Urothelium cell line (cell line): Measurements from ENCODE around the gene CSMD2.

Source experiments
- DNase-seq: peaks from one replicate; pipeline ENCODE4 v3.0.0; 2011; ENCODE audit warnings: low spot score, mixed read lengths
- FAIRE-seq: peaks from 2 replicates; lab custom pipeline; 2011; peaks lifted over from hg19 to GRCh38; lab: Jason Lieb, UNC

The CSMD2 gene

DNA sequence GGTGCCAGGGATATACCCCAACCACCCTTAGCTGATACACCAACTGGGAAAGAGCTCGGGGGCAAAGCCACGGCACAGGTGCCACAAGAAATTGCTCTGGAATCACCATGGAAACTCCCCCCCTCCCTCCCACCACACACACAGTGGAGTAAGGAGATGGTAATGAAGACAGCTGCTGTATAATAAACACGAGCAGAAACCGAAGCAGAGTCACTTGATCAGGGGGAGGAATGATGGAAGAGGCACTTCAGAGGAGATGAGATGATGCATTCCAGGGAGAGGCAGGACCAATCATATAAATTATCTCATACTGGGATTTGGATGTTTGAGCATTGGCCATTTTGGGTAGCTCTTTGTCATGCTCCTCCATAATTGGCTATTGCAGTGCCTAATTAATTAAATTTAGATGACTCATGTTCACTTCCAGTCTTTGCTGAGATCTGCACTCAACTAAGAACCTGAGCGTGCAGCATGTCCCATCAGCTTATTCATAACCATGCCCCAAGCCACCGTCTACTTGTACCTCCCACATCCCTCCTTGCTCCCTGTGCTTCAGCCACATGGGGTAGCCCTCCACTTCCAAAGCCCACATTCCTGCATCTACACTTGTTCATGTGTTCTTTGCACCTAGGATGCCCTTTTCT is 503.1 kb downstream of the CSMD2 start:
- FAIRE-seq (no peak), DNase-seq (no peak)

DNA sequence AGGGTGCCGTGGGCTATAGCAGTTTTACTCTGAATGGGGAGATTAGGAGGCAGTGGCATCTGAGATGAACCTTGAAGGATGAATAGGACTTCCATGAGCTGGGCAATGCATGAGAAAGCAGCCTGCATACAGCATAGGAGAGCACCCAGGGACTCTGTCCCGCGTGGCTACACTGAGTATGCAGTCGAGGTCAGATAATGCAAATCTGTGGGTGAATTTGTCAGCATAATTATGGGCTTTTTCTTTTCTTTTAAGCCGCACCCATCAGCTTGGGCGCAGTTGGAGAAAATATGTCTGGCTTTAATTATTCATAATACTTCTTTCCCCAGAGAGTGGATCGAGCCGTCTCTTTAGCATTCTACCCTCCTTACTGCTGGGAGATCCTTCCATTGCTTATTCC is 504.1 kb downstream of the CSMD2 start:
- no peak for DNase-seq
- FAIRE-seq = no peak

DNA sequence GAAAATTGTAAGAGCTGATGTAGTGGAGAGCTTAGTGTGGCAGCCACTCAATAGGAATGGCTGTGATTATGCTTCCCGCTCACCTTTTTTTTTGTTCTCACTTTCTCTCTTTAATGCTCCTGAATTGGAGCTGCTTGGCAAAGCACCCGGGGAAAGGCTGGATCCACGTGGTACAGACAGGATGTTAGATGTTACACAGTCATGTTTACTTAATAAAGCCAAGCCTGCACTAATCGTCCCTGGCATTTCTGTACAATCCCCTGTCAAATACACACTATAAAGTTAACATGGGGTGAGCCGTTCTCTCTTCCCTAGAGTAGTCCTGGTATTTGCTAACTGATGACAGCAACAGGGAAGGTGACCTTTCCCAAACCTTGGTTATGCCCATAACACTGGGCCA is 504.8 kb downstream of the CSMD2 start:
- DNase-seq (no peak), FAIRE-seq (no peak)

DNA sequence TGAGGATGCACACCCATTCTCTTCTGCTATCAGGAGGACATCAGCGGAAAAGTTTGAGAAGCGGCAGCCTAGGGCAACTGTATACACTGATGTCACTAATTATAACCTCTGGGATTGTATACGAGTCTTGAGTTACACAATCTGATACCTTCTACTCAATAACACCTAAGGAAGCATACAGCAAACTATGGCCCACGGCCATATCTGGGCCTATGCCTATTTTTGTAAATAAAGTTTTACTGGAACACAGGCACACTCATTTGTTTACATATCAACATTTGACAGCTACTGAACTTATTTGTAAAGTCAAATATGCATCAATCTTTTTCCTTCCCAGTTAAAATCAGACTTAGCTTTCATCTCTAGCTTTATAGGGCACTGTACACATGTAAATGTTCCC is 505.4 kb downstream of the CSMD2 start:
- FAIRE-seq = no peak

DNA sequence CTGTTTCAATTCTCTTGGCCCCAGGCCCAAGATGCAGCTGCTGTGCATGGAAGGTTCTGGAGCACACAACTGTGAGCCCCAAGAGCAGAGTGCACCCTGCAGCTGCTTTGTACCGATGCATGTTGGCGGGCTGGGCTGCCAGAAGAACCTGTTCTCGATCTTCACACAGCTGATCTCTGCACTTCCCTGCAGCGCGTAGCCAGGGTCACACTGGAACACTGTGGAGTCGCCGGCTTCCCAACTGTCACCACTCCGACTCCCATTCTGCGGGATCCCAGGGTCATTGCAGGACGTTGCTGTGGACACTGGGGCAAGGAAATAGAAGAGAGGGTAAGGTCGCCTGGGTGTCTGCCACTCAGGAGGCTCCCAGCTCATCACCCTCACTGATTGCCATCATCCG is 507.2 kb downstream of the CSMD2 start:
- DNase-seq (no peak), FAIRE-seq (no peak)

More for the DNA sequence above, 505.4 kb downstream of the CSMD2 start:
- DNase-seq = no peak

DNA sequence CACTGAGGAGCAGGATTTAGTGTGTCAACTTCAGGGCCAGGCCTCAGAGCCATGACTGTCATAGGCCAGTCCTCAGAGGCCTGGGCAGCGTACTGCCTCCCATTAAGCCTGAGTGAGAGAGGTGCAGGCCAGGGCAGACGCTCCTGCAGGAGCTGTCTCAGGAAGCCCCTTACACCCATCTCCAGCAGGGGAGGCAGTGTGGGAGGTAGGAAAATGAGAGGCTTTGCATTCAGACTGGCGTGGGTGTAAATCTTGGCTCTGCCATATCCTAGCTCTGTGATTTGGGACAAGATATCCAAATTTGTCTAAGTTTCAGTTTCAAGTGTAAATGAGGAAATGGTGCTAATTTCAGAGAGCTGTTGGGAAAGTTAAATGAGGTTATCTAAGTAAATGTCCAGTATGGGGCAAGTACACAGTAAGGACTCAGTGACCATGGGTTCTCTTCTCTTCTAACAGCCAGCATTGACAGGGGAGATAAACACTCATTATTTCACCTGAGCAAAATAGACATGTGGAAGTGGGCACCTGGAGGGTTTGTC is 508.5 kb downstream of the CSMD2 start:
- FAIRE-seq (no peak), DNase-seq (no peak)

DNA sequence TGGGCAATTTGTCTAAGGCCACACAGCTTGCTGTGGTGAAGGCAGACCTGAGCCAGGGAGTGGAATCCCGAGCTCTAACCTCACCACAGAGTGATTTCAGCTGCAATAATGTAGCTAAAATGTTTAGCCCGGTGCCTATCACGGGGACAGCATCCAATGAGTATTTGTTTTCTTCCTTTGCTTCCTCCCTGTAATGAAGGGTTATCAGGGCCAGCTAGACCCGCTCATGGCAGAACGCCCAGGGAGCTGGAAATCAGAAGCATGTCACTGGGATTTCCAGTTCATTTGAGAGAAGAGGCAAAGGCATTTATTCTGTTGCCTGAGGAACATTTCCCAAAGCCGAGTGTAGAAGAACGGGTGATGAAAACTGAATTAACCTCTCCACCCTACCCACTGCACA is 509.5 kb downstream of the CSMD2 start:
- DNase-seq (no peak), FAIRE-seq (no peak)

DNA sequence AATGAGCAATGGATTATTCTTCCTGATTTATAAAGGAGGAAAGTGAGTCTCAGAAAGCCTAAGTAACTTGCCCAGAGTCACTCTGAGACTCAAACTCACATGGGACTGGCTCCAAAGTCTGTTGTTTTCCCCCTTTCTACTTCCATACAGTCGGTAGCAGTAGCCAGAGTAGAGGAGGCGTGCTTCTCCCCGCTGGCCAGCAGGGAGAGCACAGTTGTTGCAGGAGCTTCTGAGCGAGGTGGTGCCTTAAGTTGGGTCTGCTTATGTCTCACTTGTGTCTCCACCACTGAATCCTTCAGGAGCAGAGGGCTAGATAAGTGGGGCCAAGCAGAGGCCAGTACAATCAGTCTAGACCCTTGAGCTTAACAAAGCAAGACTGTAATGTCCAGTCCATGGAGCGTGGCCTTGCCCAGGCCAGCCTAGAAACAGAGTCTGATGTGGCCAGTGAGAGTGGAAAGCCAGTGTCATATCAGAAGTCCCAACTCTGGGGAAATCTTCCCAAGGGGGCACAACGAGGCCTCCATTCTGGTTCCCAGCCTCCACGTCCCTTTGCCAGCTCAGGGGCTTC is 510.7 kb downstream of the CSMD2 start:
- peak; percentile 29 for DNase-seq
- FAIRE-seq = no peak

DNA sequence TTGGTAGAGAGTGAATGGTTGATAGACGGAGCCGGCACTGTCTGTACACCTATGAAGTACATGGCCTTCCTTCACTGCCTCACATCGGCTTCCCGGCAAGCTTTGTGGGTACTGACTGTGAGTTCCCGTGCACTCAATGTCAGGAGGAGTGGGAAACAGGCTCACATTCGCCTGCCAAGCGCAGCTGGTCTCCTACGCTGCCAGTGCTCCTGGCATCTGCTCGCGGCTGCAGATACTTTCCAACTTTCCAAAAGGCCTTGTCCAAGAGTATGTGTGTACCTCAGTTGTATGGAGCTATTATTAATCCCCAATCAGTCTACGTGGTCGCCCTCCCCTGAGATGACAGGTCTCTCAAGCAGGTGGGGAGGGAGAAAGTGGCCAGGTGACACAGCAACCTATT is 511.8 kb downstream of the CSMD2 start:
- FAIRE-seq = no peak

DNA sequence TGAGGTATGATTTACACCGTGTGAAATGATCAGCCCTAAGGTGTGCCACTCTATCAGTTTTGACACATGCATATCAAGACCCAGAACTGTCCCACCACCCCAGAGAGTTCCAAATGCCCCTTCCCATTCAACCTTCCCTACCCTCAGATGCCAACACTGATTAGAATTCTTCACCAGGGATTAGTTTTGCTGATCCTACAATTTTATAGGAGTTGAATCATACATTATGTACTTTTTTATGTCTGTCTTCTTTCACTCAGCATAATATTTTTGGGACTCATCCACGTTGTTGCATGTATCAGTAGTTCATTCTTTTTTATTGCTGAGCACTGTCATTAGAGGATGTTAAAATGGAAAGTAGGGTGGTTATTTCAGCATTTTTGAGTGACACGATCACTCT is 514.3 kb downstream of the CSMD2 start:
- FAIRE-seq (no peak), DNase-seq (no peak)

More for the DNA sequence above, 511.8 kb downstream of the CSMD2 start:
- DNase-seq = no peak

DNA sequence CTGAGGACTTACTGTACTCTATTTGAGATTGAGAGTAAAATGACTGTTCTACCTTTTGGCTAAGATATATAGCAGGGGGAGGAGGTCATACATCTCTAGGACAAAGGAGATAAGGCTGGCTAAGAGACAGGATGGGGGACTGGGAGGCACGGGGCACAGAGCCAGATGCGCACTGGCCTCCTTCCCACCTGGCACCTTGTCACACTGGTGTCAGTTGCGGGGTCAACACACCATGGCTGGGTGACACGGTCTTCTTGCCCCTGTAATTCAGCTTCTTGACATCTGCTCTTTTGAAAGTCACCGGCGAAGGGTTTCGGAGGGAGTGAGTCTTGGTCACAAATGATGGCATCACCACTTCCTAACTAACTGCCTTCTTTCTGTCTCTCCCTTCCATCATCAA is 515.3 kb downstream of the CSMD2 start:
- DNase-seq (no peak), FAIRE-seq (no peak)

DNA sequence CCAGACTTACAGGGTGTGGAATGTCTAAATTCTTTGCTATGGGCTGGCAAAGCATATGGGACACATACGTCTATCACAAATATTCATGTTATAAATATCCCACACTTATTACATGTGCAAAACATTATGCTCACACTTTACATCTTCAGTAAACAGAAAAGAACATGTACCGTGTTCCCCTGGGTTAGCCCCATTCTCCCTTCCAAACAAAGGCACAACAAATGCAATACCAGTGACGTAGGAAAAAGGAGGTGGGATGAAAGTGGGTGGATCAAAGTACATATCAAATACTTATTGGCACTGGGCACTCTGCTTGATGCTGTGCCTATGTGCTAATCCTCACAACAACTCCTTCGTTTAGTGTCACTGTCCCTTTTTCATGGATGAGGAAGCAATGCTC is 521.8 kb downstream of the CSMD2 start:
- FAIRE-seq (no peak), DNase-seq (no peak)

DNA sequence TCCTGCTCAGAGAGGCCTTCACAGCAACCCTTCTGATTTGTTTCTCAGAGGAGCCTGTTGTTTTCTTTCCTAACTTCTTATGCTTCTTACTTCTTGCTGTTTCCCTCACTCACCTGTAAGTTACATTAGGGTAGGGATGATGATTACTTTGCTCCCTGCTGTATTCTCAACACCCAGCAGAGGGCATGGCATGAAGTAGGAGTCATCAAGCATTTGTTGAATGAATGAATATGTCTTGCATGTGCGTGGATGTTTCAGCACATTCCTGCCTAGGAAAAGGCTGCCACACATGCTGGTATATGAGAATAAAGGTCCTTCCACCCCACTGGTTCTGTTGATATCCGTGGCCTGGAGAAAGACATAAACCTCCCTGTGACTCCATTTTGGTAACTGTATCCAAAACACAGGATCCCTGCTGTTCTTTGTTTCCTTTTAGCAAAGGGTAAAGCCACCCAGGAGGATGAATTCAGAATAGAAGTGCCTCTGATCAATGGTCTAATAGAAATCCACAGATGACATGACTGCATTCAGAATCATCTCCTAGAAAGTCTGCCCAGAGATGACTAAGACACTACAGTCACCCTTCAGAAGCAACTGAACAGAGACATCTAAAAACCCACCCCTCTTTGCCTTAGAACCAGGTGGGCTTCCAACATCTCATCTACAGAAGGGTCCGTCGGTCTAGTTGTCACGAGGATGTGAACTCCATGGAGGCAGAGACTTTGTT is 523.8 kb downstream of the CSMD2 start:
- FAIRE-seq (peak; percentile 70), DNase-seq (peak; percentile 35)

DNA sequence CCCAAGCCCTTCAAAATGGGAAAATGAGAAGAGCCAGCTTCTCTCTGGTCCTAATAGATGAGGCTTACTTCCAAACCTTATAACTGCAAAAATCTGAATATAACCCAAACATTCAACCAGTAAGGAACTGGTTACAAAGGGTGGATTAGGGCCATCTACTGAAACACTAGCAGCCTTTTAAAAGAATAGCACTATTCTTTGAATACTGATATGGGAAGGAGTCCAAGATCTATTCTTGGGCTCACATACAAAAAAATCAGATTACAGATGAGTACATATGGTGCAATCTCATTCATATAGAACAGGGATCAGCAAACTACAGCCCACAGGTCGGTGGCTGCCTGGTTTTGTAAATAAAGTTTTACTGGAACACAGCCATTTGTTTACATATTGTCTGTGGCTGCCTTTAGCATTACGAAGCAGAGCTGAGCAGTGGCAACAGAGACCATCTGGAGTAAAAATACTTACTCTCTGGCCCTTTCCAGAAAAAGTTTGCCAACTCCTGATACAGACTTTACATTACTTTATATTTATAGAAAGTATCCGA is 524.8 kb downstream of the CSMD2 start:
- no peak for FAIRE-seq
- DNase-seq = no peak

DNA sequence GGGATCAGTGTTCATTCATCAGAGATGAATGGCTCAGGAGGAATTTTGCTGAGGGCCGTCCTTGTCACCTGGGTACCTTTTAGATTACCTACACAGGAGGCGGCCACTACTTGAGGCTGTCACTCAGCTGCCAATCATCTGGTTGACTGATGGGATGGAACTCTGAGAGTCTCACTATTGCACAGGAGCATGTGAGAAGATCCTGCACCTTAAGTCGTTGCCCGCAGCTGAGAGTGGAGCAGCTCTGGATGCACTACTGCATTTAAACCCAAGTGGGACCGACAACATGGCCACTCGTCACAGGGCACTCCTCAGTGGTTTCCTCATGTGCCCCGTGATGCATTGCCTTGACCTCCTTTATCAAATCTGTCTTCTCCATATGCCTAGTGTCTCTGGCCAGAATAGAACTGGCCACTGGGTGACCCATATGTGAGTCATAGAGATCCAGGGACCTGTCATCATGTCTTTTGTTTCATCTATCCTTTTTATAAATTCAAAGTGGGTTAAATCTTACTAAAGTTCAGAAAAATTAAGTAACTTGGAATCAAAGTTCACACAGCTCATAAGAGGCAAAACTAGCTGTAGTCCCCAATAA is 527.1 kb downstream of the CSMD2 start:
- no peak for FAIRE-seq

DNA sequence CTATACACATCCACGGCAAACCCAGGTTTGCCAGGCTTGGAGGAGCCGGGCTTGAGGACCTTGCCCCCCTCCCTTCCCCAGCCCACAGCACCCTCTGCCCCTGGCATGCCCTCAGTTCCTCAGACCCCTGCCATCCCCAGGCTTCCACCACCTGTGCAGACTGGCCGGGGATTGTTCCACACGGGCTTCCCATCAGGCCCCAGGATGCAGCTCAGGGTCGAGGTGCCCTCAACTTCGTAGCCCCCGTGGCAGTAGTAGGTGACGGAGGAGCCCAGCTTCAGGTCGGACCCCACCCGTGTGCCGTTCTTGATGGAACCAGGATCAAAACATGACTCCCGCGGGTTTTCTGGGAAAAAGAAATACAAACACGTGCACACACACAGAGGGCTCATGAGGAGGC is 528.8 kb downstream of the CSMD2 start:
- FAIRE-seq (no peak), DNase-seq (no peak)

More for the DNA sequence above, 527.1 kb downstream of the CSMD2 start:
- DNase-seq = no peak

DNA sequence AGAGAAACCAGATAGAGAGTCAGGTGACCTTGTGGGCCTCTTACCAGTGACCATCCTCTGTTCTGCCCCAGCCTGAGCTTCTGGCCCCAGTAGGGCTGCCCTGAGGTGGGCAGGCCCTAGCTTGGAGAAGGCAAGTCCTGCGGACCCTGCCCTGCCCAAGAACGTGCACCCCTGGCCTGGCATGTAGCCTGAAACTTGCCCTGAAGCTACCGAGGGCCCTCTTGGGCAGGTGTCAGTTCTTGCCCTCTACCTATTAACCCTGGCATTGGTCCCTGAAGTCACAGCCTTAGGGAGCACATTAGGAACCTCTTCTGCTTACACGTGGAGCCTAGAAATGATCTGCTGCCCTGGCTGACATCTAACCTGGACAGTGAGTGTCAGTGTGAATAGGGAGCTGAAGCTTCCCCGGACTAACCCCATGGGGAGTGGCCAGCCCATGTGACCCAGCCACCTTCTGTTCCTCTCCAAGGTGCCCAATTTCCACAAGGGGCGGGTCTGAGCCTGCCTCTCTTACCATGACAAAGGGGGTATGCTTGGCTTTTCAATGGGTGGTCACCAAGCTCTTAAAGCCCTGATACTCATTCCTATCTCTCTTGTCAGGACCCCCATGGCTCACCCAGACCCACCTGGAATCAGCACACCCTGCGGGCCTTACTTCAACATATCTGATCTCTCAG is 529.6 kb downstream of the CSMD2 start:
- DNase-seq (no peak), FAIRE-seq (no peak)

DNA sequence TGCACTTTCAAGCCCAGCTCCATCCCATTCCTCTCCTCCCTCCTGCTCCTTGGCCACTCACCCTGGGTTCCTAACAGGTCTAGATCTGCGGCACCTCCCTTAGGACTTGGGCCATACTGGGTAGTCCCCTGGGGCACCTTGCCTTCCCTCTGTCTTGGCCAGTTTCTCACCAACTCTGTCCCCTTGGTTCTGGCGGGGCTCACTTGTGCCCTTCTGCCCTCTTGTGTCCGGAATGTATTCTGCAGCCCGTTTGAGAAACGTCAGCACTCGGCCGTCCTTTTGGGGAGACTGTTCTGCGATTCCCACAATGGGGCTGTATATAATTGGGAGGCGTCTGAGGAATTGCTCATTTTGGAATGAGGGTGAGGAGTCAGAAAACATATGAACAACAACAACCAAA is 530.2 kb downstream of the CSMD2 start:
- FAIRE-seq = peak; percentile 23
- peak; percentile 59 for DNase-seq

DNA sequence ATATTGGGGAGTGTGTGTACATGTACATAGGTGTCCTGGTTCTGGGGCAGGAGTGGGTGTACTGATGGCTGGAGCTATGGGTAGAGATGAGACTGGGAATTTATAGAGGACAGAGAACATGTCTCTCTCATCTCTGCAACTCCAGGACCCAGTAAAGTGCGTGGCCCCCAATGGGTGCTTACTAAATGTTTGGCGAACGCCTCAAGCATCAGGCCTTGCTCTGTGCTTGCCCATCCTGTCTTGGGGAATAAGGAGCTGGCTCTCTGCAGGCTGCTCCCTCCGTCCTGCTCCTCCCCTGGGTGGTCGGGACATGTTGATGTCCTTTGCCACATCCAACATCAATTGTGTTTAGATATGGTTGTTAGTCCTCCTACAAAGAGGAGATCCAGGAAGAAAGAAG is 530.9 kb downstream of the CSMD2 start:
- FAIRE-seq (no peak), DNase-seq (no peak)

DNA sequence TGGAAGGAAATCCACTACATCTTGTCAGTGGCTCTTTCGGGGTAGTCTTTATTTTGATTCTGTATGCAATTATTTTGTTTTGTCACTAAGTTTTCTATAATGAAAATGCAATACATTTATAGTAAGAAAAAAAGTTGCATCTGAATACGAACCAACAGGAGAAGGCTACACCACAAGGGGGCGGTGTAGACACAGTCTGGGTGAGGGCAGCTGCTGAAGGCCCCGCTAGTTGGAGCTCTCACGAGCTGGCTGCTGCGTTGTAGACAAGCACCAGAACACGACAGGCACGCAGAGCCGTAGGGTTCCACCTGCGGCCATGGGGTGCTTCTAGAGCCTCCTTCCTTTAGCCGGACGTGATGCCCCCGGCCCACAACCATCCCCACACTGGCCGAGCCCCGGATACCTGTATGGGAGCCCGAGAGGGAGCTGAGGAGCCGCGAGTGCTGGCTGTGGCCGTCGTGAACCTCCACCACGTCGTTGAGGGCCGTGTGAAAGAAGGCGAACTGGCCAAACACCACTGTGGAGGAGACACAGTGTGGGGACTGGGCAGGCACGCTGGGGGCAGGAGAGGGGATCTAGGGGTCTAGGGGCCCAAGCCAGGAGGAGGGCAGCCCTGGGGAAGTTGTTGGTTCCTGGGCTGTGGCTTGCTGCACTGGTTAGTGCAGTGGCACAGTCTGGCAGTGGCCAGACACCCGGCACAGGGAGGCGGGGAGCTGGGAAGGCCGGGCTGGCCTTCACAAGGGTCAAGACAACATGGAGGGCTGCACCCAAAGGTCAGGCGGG is 531.8 kb downstream of the CSMD2 start:
- FAIRE-seq (no peak), DNase-seq (peak; percentile 88)
